KBM-7 (cell line): ENCODE data around the gene KAZN.

Experiments
- DNase-seq: peaks from one replicate; pipeline ENCODE4 v3.0.0-alpha.2; 2015
- in situ Hi-C: fragments of 300-500 bp; cut with MboI; formaldehyde crosslinking; loops from 2 replicates; pipeline ENCODE4 v1.14.3; 2020; ENCODE audit warnings: low sequenced_read_pairs, low pct_unique_long_range_greater_than_20kb, mixed read lengths

Gene KAZN

DNA sequence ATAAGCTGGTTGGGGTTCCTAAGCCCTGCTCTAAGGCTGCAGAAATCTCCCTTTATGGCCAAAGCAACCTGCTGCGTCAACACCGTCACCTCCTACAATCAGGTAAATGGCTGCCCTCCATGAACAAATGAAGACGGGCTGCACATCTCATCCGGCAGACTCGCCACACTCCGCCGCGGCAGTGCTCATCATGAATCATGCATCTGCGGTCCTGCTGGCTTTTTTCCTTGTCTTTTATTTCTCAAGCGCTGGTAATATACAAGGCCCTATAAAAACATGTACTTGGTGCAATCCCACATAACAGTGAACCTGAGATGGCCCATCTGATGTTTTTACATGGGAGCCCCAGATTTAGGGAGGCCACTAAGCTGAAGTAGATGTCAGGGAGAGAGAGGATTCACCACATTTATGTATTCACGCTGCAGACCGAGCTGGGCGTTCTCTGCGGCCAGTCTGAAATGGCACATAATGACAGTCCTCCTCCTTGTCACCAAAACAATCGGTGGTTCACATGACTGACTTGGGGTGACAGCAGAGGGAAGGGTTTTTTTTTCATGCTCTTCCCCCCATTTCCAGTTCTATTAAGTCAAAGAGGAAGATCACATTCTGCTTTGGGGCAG, 91.6 kb downstream of the KAZN start:
- in situ Hi-C loops: no loop called here
- DNase-seq: no peak

DNA sequence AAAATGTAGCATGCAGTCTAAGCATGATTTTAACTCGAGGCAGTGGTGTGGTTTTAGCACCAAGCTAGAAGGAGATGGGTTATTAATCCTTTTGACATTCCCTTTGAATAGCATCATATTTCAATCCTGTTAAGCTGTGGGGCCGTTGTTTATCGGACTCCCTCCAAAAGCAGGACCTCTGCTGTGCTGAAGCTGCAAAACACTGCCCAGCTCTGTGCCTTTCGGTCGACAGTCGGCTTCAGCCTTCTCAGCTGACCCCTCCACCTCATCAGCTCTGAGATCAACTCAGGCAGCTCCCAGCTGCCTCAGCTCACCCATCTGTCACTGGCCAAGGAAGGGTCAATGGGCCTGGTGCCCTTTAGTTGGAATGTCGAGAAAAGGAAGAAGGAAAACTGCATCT, 95.5 kb downstream of the KAZN start:
- no peak for DNase-seq
- in situ Hi-C loops: no loop called here

DNA sequence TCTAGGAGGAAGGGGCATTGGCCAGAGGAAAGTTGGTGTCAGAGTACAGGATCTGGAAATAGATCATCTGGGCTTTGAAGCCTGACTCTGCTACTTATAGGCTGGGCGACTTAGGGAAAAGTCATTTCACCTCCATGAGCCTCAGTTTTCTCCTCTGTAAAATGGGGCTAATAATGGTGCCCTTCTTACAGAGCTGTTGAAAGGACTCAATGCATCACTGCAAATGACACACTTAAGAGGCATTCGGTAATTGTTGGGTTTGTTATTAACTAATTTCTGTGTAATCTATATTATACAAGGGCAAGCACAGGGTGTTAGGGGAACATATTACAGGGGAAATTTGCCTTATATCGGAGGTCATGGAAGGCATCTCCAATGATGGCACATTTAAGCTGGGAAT, 96.1 kb downstream of the KAZN start:
- in situ Hi-C loops: no loop called here
- DNase-seq: no peak

DNA sequence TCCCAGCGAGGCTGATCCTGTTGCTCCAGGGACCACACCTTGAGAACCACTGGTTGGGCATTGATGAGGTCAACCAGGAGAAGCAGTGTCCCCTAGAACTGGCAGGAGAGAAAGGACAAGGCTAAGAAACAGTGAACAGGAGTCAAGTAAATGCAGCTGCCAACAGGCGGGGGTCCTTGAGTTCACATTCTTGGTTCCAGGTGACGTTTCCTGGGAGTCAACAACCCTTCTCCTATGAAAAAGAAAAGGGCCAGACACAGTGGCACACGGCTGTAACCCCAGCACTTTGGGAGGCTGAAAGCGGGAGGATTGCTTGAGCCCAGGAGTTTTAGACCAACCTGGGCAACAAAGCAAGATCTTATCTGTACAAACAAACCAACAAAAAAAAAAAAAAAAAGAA, 98.3 kb downstream of the KAZN start:
- DNase-seq: no peak
- in situ Hi-C loops: no loop called here

- in situ Hi-C loops: no loop called here
- no peak for DNase-seq
Observed at GRCh38 chr1:14697353-14697752, 98.9 kb downstream of the KAZN start.

GRCh38 chr1:14698314-14698713, 99.8 kb downstream of the KAZN start:
- in situ Hi-C loops: no loop called here
- no peak for DNase-seq

GRCh38 chr1:14699620-14700019, 101.1 kb downstream of the KAZN start:
- in situ Hi-C loops: no loop called here
- no peak for DNase-seq

GRCh38 chr1:14704846-14705245, 106.4 kb downstream of the KAZN start:
- DNase-seq: no peak
- in situ Hi-C loops: no loop called here

DNA sequence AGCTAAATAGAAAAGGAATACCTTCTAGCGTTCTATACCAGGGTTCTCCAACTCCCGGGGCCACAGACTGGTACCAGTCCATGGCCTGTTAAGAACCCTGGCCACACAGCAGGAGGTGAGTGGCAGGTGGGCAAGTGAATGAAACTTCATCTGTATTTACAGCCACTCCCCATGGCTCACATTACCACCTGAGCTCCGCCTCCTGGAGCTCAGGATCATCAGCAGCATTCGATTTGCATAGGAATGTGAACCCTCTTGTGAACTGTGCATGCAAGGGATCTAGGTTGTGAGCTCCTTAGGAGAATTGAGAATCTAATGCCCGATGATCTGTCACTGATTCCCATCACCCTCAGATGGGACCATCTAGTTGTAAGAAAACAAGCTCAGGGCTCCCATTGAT, 107.3 kb downstream of the KAZN start:
- in situ Hi-C loops: no loop called here
- no peak for DNase-seq

GRCh38 chr1:14706631-14707030, 108.1 kb downstream of the KAZN start:
- peak; percentile 29 for DNase-seq
- in situ Hi-C loops: no loop called here

- in situ Hi-C loops: no loop called here
- DNase-seq: no peak
Observed at GRCh38 chr1:14707531-14708445, 109.3 kb downstream of the KAZN start.

- DNase-seq: no peak
- in situ Hi-C loops: no loop called here
Observed at GRCh38 chr1:14710331-14710730, 111.8 kb downstream of the KAZN start.

DNA sequence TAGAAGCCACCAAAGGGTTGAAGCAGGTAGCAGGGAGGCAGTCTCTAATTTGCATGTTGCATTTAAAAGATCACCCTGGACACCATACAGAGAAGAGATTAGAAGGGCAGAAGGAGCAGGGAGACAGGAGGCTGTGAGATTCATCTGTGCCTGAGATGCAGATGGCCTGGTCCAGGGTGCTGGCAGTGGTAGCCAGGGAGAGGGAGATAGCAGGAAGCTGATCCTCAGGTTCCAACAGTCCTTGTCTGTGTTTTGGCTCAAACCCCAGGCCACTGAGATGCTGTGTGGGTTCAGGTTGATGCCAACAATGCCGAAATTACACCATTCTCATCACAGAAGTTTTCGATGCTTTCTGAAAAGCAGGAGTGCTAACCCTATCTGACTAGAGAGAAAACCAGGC, 113.7 kb downstream of the KAZN start:
- in situ Hi-C loops: no loop called here
- no peak for DNase-seq

- in situ Hi-C loops: no loop called here
- DNase-seq: no peak
Observed at GRCh38 chr1:14713077-14713476, 114.6 kb downstream of the KAZN start.

GRCh38 chr1:14715266-14715665, 116.8 kb downstream of the KAZN start:
- in situ Hi-C loops: no loop called here

DNA sequence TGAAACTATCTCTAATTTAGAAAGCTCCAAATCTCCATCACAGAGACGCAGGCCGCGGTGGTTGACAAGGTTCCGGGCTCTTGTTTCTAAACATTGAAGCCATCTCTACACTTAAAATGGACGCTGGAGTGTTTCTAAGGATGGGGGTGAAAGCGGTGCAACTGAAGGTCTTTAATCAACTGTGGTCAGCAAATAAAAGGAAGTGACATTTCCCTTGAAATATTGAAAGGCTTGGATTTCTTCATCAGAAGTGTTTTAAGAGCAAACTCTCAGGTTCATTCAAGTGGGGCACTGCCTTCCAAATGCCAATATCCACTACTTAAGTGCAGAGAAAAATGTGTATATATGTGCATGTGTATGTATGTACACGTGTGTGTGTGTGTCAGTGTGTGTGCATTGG, 117.3 kb downstream of the KAZN start:
- in situ Hi-C loops: no loop called here
- no peak for DNase-seq

More at GRCh38 chr1:14715266-14715665, 116.8 kb downstream of the KAZN start:
- no peak for DNase-seq

- DNase-seq: no peak
- in situ Hi-C loops: no loop called here
Observed at GRCh38 chr1:14716474-14716873, 118.0 kb downstream of the KAZN start.

GRCh38 chr1:14718476-14718875, 120.0 kb downstream of the KAZN start:
- in situ Hi-C loops: no loop called here

GRCh38 chr1:14723401-14723800, 124.9 kb downstream of the KAZN start:
- DNase-seq: no peak
- in situ Hi-C loops: no loop called here

More at GRCh38 chr1:14718476-14718875, 120.0 kb downstream of the KAZN start:
- DNase-seq: no peak

- DNase-seq: no peak
- in situ Hi-C loops: no loop called here
Observed at GRCh38 chr1:14724246-14724645, 125.8 kb downstream of the KAZN start.

GRCh38 chr1:14724678-14725077, 126.2 kb downstream of the KAZN start:
- no peak for DNase-seq
- in situ Hi-C loops: no loop called here
